EL (cell line): ENCODE results near the gene ATP6V1B1.
"Not testable (repeated sequence)": the region's sequence is repeated elsewhere in the genome, so short reads cannot be mapped to it uniquely, and the experiment has no call there.

Experiments
- DNase-seq: peaks from one replicate; pipeline ENCODE4 v3.0.0-alpha.2; 2016

ATP6V1B1 gene

GRCh38 chr2:70992945-70993853 lies 57.5 kb downstream of the ATP6V1B1 start:
- no peak for DNase-seq

GRCh38 chr2:70994009-70994698 lies 58.5 kb downstream of the ATP6V1B1 start:
- peak; percentile 24 for DNase-seq

- peak; percentile 88 for DNase-seq
Observed at GRCh38 chr2:70994699-70995425, 59.2 kb downstream of the ATP6V1B1 start, which contains the start of gene TEX261. Gene TEX261 (minus strand): TSS chr2:70994873. CDS start chr2:70994757, 116 bp downstream.

- peak; percentile 34 for DNase-seq
Observed at GRCh38 chr2:70995426-70995729, 59.7 kb downstream of the ATP6V1B1 start.

- not testable (repeated sequence) for DNase-seq
Observed at GRCh38 chr2:70998885-70999284, 63.2 kb downstream of the ATP6V1B1 start.

- no peak for DNase-seq
Observed at GRCh38 chr2:70999362-70999761, 63.7 kb downstream of the ATP6V1B1 start.

GRCh38 chr2:70999931-71000330 lies 64.2 kb downstream of the ATP6V1B1 start:
- DNase-seq, result not testable (repeated sequence)

GRCh38 chr2:71000780-71001591 lies 65.3 kb downstream of the ATP6V1B1 start:
- DNase-seq, result peak; percentile 66

- DNase-seq, result no peak
Observed at GRCh38 chr2:71001592-71001927, 65.9 kb downstream of the ATP6V1B1 start.

GRCh38 chr2:71001981-71002570 lies 66.4 kb downstream of the ATP6V1B1 start:
- no peak for DNase-seq

- no peak for DNase-seq
Observed at GRCh38 chr2:71003396-71003795, 67.7 kb downstream of the ATP6V1B1 start.

- no peak for DNase-seq
Observed at GRCh38 chr2:71003966-71004755, 68.5 kb downstream of the ATP6V1B1 start.

GRCh38 chr2:71004857-71005256 lies 69.2 kb downstream of the ATP6V1B1 start:
- DNase-seq, result no peak

GRCh38 chr2:71005271-71006202 lies 69.8 kb downstream of the ATP6V1B1 start:
- DNase-seq, result no peak

- DNase-seq, result no peak
Observed at GRCh38 chr2:71006323-71006722, 70.6 kb downstream of the ATP6V1B1 start.

GRCh38 chr2:71006955-71007799 lies 71.5 kb downstream of the ATP6V1B1 start:
- no peak for DNase-seq

- DNase-seq, result no peak
Observed at GRCh38 chr2:71008342-71008741, 72.6 kb downstream of the ATP6V1B1 start.

- DNase-seq, result not testable (repeated sequence)
Observed at GRCh38 chr2:71011786-71012185, 76.1 kb downstream of the ATP6V1B1 start.
